Heart right ventricle (tissue), 16 donors: ENCODE measurements around the gene YPEL3. TPM values are rescaled to one million over a fixed set of nuclear protein-coding genes. Genes with fewer than 3 reads are reported as not detected.

ENCODE experiments used
- ATAC-seq, 8 donors: fragments of 200-7000 bp; cut with Tn5 transposase; one replicate each; pipeline ENCODE4 v1.9.1; 2020; ENCODE audit warnings: mild to moderate bottlenecking in 8 of 8, moderate library complexity in 8 of 8, moderate number of reproducible peaks in 1 of 8
- DNase-seq, 2 donors: peaks; one replicate each; pipeline ENCODE4 v3.0.0-alpha.2; 2020
- H3K27ac ChIP-seq, 10 donors: fragments of 200-600 bp; sonication (generic) in 2 of 10; one replicate each; pipeline versions ENCODE4 v1.5.0 to v1.8.0; 2020 to 2022; ENCODE audit warnings: mild to moderate bottlenecking in 3 of 10
- H3K27me3 ChIP-seq, 7 donors: fragments of 200-600 bp; one replicate each; pipeline ENCODE4 v1.8.0; 2021 to 2022; ENCODE audit warnings: mild to moderate bottlenecking in 2 of 7
- H3K36me3 ChIP-seq, 9 donors: fragments of 200-600 bp; sonication (generic) in 1 of 9; one replicate each; pipeline versions ENCODE4 v1.5.0 to v1.8.0; 2020 to 2022; ENCODE audit warnings: mild to moderate bottlenecking in 2 of 9
- H3K4me1 ChIP-seq, 9 donors: fragments of 200-600 bp; sonication (generic) in 1 of 9; one replicate each; pipeline versions ENCODE4 v1.5.0 to v1.8.0; 2020 to 2022; ENCODE audit warnings: mild to moderate bottlenecking in 4 of 9
- H3K4me3 ChIP-seq, 10 donors: fragments of 200-600 bp; sonication (generic) in 2 of 10; one replicate each; pipeline versions ENCODE4 v1.5.0 to v1.8.0; 2020 to 2022; ENCODE audit warnings: mild to moderate bottlenecking in 7 of 10, moderate library complexity in 2 of 10
- H3K9me3 ChIP-seq, 11 donors: fragments of 200-600 bp in 10 of 11; sonication (generic) in 2 of 11; one replicate each; pipeline versions ENCODE4 v1.5.0 to v1.8.0; 2013 to 2022; ENCODE audit warnings: mild to moderate bottlenecking in 2 of 11, control low read depth in 1 of 11, moderate library complexity in 1 of 11
- CTCF ChIP-seq, 9 donors: fragments of 200-600 bp; sonication (generic) in 2 of 9; IDR thresholded peaks; one replicate each; pipeline versions ENCODE4 v1.5.0 to v1.8.0; 2021 to 2022; ENCODE audit warnings: antibody characterized with exemption in 9 of 9, mild to moderate bottlenecking in 5 of 9, moderate library complexity in 1 of 9
- WGBS, 2 donors: extraction: QIAGEN DNeasy Blood & Tissue Kit; methylation state at CpG; one replicate each; pipeline ENCODE4 v1.1.7; 2013; ENCODE audit warnings: inconsistent platforms in 1 of 2; 5-methylcytosine and 5-hydroxymethylcytosine counted together
- intact Hi-C, 10 donors: fragments of 100-400 bp; cut with DNase I; formaldehyde crosslinking; loops; one replicate each; pipeline versions ENCODE4 v1.11.1 to v1.14.2; 2022
- polyA plus RNA-seq, 2 donors: library from polyadenylated mRNA; stranded (reverse); fragments of 200-250 nt; gene quantifications; one replicate each; pipeline ENCODE4 v1.2.3, GENCODE V29; 2013
- total RNA-seq, 10 donors: library from RNA; stranded (reverse); fragmentation: NEBNext Ultra II Directional in 3 of 10; extraction: Animal tissue kit (Norgen Biotek cat#: 25700) in 3 of 10; gene quantifications; one replicate each; pipeline versions ENCODE4 v1.2.1 to v1.2.4, GENCODE V29; 2021 to 2023
- donor health status: Arrhythmogenic right ventricular cardiomyopathy.
- donor health status: ischemic (EF 13 %, LVEDD 7.1; RV severe dilation, severe dysfunction).
- donor health status: healthy with polysubstance abuse.
- donor health status: DM: no; HTN: yes; CAD: no.
- donor health status: DM: no; HTN: no; CAD: no.
- donor health status: ischemic (EF 25% LVEDD 6.9; RV normal size, moderate dysfunction).
- donor health status: ischemic (EF 25% LVEDD 5.7; RV mildly dilated, moderate dysfunction).
- donor health status: healthy.
- donor health status: DM: yes; HTN: yes; CAD: no.
- donor health status: Ischemic cardiomyopathy.
- donor health status: ischemic (EF 35%, LVEDD 5.7; RV mildly dilated, moderate dysfunction).
- donor health status: nonischemic (EF 11% LVEDD 7.7; RV severe dilation, severe dysfunction).
- donor health status: DM: yes; HTN: yes; CAD: no.
- donor health status: PGD.
- donor health status: ischemic (EF 29% LVEDD 5.4; RV normal size, mild dysfunction).
- donor health status: nonischemic (EF 23%, LVEDD 6.1; RV moderate dilation, normal function).

The YPEL3 gene
- total and polyA plus RNA-seq, 12 donors = 31.5 to 203 (median 46.6) TPM

GRCh38 chr16:30113711-30114333, 17.8 kb upstream of the YPEL3 start:
- DNase-seq (no peak), ATAC-seq (peak in 3 of 8 donors; percentile 4 to 21 (median 11))
- no peak for TF ChIP-seq CTCF (IDR thresholded peaks at IDR 0.05)
- WGBS, 2 donors = 89 to 90% methylated on average over 20 of the region's 20 CpGs
- no peaks in the 10 kb centered on the region for H3K27me3 ChIP-seq
- intact Hi-C loops = loop anchor here in 1 of 10 donors (10.0 kb wide), 1 partner anchor 311 kb away; no protein-coding TSS in a partner anchor
- H3K36me3 ChIP-seq = peaks cover 7 to 100% (median 45%) of the 10 kb centered on the region in 9 donors
- peaks cover 0 to 9% (median 0%) of the 10 kb centered on the region in 9 donors for H3K4me1 ChIP-seq
- H3K4me3 ChIP-seq = no peak overlapping the region
- H3K9me3 ChIP-seq = no peaks in the 10 kb centered on the region
- H3K27ac ChIP-seq = peak overlapping the region in 1 of 10 donors; percentile 13

DNA sequence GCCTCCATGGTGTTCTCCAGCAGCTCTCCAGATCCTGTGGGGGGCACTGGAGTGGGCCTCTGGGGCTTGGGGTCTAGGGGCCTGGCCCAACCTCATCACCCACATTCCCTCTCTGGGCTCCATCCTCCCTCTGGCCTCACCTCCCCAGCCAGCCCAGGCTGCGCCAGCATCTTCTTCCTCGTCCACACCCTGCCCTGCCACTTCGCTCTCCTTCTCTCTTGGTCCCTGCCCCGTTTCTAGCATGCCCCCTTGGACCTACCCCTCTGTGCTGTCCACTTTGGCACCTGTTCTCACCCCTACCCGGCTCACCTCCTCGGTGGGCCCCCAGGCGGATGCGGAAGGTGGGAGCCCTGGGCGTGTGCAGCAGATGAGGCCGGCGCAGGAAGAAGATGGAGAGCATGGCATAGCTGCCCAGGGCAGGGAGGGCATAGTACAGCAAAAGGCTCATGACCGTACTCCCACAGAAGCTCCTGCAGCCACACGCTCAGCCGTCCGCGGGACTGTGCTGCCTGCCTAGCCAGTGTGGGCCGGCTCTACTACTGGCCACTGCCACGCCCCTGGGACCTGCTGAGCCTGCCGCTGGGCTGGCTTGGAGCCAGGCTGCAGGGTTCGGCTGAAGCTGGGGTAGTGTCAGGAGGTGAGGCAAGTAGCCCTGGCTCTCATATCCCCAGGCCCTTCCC, 17.2 kb upstream of the YPEL3 start, which contains the start of gene GDPD3:
TSS of gene GDPD3 (minus strand) at position 507 of the 680 bp plus-strand sequence. CDS start at position 448, 59 bp downstream.
- WGBS, 2 donors = 71 to 75% methylated on average over 20 of the region's 20 CpGs
- H3K27me3 ChIP-seq = no peaks in the 10 kb centered on the region
- intact Hi-C loops = loop anchor here in 1 of 10 donors (10.0 kb wide), 1 partner anchor 312 kb away; no protein-coding TSS in a partner anchor
- H3K9me3 ChIP-seq = no peaks in the 10 kb centered on the region
- H3K36me3 ChIP-seq = peaks cover 6 to 100% (median 39%) of the 10 kb centered on the region in 9 donors
- DNase-seq = peak in 1 of 2 donors; percentile 52
- H3K27ac ChIP-seq = peak within 1 kb of the TSS in 1 of 10 donors; percentile 13
- H3K4me3 ChIP-seq = no peak within 1 kb of the TSS
- TF ChIP-seq CTCF (IDR thresholded peaks at IDR 0.05) = no peak
- H3K4me1 ChIP-seq = peaks cover 0 to 9% (median 0%) of the 10 kb centered on the region in 9 donors
- peak in 6 of 8 donors; percentile 30 to 64 (median 48) for ATAC-seq

GRCh38 chr16:30112197-30113030, 16.4 kb upstream of the YPEL3 start:
- Histone ChIP-seq H3K4me3 (no peak overlapping the region), H3K36me3 (peaks cover 0 to 100% (median 31%) of the 10 kb centered on the region in 9 donors), H3K9me3 (no peaks in the 10 kb centered on the region), H3K27me3 (no peaks in the 10 kb centered on the region), H3K27ac (no peak overlapping the region), H3K4me1 (peaks cover 0 to 9% (median 0%) of the 10 kb centered on the region in 9 donors)
- peak in 1 of 2 donors; percentile 73 for DNase-seq
- TF ChIP-seq CTCF (IDR thresholded peaks at IDR 0.05) = peak; percentile 32 to 71 (median 56)
- WGBS, 2 donors = 83 to 86% methylated on average over 29 of the region's 29 CpGs
- peak in 7 of 8 donors; percentile 15 to 64 (median 50) for ATAC-seq
- intact Hi-C loops = loop anchor here in 1 of 10 donors (10.0 kb wide), 1 partner anchor 312 kb away; no protein-coding TSS in a partner anchor
